Gastroesophageal sphincter (tissue), 3 donors: ENCODE measurements around the gene KCND3.

Source experiments
- EP300 ChIP-seq: sonication (generic); formaldehyde crosslinking; IDR thresholded peaks from one replicate; pipeline ENCODE4 v1.6.1; 2017; ENCODE audit warnings: antibody characterized with exemption, mild to moderate bottlenecking
- POLR2AphosphoS5 ChIP-seq: sonication (generic); formaldehyde crosslinking; IDR thresholded peaks from one replicate; pipeline ENCODE4 v1.6.1; 2017; ENCODE audit warnings: antibody characterized with exemption
- TF ChIP-seq, protein P1 (sequence below), 4 experiments: fragments of 200-600 bp in 2 of 4; fragments of 450-650 bp in 2 of 4; sonication (generic) in 1 of 4; IDR thresholded peaks; one replicate each; pipeline ENCODE4 v1.5.1; 2017 to 2019; ENCODE audit warnings: antibody characterized with exemption in 4 of 4, mild to moderate bottlenecking in 2 of 4, moderate library complexity in 2 of 4

DNA sequence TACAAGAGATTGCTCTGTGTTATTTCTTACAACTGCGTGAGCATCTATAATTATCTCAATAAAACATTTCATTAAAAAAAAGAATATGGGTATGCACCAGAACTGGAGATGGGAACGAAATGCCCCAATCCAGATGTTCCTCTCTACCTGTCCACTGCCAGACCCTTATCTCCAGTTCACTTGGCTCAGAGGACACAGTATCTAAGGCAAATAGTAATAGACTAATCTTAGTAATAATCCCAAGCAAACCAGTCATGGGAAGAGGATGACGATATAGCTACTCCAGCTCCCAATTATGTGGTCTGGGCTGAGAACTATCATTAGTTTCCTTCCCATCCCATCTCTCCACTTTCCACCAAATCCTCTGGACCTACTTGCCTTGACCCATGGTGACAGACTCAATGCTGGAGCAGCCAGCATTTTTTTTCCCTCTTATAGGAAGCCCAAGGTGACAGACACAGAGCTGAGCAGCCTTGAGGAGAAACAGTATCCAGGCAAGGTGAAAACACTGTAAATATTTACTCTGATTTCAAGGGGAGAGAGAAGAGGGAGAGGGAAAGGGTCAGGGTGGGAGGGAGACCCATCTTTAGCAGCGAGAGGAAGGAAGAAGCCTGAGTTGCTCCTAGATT, 205.1 kb downstream of the KCND3 start:
- TF ChIP-seq, protein P1, sequence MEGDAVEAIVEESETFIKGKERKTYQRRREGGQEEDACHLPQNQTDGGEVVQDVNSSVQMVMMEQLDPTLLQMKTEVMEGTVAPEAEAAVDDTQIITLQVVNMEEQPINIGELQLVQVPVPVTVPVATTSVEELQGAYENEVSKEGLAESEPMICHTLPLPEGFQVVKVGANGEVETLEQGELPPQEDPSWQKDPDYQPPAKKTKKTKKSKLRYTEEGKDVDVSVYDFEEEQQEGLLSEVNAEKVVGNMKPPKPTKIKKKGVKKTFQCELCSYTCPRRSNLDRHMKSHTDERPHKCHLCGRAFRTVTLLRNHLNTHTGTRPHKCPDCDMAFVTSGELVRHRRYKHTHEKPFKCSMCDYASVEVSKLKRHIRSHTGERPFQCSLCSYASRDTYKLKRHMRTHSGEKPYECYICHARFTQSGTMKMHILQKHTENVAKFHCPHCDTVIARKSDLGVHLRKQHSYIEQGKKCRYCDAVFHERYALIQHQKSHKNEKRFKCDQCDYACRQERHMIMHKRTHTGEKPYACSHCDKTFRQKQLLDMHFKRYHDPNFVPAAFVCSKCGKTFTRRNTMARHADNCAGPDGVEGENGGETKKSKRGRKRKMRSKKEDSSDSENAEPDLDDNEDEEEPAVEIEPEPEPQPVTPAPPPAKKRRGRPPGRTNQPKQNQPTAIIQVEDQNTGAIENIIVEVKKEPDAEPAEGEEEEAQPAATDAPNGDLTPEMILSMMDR (IDR thresholded peaks at IDR 0.05), result no peak
- TF ChIP-seq POLR2AphosphoS5, result no peak
- TF ChIP-seq EP300, result no peak
